ENCODE data around the gene ILF3.

Gene ILF3

DNA sequence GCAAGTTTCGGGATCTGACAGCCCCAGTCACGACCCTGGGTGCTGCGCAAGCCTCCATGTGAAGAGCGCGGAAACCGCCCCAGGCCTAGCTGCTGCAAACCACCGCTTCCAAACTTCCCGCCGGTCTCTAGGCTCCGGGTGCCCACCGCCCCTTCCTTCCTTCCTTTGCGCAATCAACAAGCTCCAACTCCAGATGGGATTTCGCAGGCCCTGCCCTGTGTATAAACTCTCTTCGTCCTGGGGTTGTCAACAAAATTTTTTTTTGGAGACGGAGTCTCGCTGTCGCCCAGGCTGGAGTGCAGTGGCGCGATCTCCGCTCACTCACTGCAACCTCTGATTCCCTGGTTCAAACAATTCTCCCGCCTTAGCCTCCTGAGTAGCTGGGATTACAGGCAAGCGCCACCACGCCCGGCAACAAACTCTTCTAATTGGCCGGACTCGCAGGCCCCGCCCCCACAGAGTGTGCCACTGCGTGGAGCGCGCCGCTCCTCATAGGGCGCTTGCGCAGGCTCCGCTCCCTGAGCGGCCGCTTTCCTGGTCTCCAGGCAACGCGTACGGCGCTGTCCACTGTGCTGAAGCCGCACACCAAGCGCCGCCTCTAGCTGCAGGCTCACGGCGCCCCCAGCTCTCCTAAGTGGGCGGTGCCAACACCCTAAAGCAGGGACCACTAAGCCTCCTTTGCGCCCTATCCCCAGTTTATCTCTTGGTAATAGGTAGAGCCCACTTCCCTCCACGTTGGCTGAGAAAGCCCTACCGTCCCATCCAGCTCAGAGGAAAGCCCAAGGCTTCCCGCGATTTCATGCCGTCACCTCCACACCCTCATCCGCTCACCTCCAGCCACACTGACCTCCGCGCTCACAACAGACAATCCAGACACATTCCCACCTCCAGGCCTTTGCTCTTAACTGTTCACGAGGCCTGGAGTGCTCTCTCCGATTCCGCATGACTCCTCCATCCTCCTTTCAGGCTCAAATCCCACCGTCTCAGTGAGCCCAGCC lies 41.6 kb downstream of the ILF3 start:
- DNase-seq (ENCODE audit: low read depth) = peak; percentile 77

DNA sequence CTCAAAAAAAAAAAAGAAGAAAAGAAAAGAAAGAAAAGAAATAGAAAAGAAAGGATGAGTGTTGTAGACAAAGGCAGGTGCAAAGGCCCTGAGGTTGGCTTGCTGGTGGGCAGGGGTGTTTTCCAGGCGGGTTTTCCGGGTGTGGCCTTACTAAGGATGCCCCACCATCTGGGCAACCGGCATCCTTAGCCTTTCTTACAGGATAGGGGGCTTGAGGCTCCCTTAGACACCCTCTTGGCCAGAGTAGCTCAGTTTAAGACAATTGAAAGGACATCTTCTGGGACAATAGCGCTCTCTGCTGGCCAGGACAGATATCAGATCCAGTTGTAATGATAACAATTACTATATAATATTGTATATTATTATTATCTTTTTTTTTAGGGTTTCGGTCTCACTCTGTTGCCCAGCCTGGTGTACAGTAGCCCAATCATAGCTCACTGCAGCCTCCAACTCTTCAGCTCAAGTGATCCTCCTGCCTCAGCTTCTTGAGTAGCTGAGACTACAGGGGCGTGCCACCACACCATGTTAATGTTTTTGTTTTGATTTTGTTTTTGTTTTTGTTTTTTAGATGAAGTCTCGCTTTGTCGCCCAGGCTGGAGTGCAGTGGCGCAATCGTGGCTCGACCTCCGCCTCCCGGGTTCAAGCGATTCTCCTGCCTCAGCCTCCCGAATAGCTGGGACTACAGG lies 45.6 kb downstream of the ILF3 start:
- DNase-seq (ENCODE audit: low read depth) = peak; percentile 58

DNA sequence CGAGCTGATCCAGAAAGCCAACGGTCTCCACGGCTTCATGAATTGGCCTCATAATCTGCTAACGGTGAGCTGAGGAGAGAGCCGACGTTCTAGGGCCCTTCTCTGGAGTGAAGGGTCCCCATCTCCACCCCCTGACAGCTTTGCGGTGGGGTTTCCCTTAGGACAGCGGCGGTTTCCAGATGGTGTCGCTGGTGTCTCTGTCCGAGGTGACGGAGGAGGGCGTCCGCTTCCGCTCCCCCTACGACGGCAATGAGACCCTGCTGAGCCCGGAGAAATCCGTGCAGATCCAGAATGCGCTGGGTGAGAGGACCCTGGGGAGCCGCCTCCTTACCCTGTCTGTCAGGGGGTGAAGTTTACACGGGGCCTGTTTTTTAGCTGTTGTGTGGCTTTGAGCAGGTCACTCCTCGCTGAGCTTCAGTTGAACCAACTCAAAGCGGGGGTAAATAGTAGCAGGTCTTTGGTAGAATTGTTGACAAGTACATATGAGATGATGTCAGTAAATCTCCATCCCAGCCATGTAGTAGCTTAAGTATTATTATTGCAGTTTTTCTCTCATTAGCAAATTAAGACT lies 47.9 kb downstream of the ILF3 start:
- DNase-seq (ENCODE audit: low read depth) = no peak

DNA sequence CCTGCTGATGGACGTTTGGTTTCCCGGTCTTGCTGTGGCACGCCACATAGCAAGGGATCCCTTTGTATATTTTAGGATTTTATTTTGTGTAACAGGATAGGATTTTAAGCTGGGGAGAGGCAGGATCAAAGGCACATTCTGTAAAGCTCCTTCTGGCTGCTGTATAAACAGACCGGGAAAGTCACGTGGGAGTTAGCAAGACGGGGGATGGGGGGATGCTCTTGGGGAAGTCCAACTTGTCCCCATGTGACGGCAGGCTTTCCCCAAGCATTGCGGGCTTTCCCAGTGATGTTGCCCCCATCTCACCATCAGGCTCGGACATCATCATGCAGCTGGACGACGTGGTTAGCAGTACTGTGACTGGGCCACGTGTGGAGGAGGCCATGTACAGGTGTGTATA lies 52.8 kb downstream of the ILF3 start:
- no peak for DNase-seq (ENCODE audit: low read depth)

DNA sequence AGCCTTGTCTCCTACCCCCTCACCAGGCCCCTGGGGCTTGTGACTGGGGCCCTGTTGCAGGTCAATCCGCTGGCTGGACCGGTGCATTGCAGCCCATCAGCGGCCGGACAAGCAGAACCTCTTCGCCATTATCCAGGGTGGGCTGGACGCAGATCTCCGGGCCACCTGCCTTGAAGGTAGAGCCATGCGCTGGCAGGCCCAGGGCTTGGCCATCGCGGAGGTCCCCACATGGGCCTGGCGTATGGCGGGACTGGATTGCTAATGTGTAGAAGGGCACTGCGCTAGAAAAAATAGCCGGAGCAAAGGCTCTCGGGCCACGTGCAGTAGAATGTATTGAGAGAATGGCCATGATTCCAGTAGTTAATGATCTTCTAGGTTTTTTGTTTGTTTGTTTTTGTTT lies 53.3 kb downstream of the ILF3 start:
- no peak for DNase-seq (ENCODE audit: low read depth)

DNA sequence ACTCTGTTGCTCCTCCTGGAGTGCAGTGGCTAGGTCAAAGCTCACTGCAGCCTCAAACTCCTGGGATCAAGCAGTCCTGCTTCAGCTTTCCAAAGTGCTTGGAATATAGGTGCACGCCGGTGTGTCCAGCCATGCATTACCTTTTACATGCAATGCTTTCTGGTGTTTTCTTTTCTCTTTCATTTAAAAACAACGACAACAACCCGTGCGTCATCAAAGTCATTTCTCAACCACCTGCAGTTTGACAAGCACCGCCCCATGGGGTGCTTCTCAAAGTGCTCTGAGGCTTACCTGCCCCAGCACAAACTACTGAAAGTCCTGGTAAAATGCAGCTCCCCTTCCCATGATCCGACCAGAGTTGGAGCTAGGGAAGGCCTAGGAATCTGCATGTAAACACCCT lies 54.1 kb downstream of the ILF3 start:
- no peak for DNase-seq (ENCODE audit: low read depth)

GRCh38 chr19:10712045-10712444 lies 57.9 kb downstream of the ILF3 start:
- no peak for DNase-seq (ENCODE audit: low read depth)

GRCh38 chr19:10712754-10713153 lies 58.6 kb downstream of the ILF3 start:
- DNase-seq (ENCODE audit: low read depth) = no peak

GRCh38 chr19:10713317-10713716 lies 59.2 kb downstream of the ILF3 start:
- DNase-seq (ENCODE audit: low read depth) = no peak

DNA sequence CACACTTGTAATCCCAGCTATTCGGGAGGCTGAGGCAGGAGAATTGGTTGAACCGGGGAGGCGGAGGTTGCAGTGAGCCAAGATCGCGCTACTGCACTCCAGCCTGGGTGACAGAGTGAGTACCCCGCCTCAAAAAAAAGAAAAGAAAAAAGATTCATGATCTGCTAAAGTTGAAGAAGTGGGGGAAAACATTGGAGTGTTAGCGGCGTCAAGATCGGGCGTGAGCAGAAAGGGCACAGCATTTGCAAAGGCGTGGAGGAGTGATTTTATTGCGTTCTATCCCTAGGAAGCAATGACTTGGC lies 62.9 kb downstream of the ILF3 start:
- DNase-seq (ENCODE audit: low read depth) = no peak

DNA sequence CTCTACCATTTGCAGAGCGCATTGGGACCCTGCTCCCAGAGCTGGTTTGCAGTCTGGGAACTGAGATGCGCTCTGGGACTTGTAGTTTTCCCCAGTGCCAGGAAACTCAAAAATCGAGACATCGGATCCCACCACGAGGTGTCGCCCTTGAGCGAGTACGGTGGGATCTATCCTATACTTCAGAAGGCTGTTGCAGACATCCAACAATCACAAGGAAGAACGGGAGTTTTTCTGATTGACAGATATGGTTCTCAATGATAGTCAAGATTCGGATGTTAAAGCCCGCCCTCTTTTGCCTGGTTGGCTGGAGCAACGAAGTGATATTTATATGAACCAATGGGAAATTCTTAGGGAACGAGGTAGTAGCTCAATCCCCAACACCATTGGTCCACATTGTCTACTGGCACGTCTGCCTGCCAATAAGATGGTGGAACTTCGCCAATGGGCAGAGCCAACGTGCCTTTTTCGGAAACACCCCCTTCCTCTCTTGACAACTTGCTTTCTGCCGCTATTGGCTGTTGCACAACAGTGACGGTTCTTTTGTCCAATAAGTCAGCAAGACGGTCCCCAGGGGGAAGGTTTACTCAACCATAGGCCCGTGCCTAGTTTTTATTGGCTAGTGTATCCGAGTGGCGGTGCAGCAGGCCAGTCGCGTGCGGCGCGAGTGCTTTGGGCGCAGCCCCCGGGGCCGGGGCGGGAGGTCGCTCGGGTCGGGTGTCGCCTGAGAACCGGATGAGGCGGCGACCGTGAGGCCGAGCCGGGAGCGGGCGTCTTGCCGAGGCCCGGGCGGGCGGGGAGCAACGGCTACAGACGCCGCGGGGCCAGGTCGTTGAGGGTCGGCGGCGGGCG lies 63.4 kb downstream of the ILF3 start, which contains the start of gene DNM2:
TSS of gene DNM2 (plus strand) at position 724 of the 849 bp plus-strand sequence. CDS start 164 bp downstream, outside the sequence.
- peak; percentile 94 for DNase-seq (ENCODE audit: low read depth)

- peak; percentile 35 for DNase-seq (ENCODE audit: low read depth)
Measured at GRCh38 chr19:10718205-10719196, 64.4 kb downstream of the ILF3 start.

DNA sequence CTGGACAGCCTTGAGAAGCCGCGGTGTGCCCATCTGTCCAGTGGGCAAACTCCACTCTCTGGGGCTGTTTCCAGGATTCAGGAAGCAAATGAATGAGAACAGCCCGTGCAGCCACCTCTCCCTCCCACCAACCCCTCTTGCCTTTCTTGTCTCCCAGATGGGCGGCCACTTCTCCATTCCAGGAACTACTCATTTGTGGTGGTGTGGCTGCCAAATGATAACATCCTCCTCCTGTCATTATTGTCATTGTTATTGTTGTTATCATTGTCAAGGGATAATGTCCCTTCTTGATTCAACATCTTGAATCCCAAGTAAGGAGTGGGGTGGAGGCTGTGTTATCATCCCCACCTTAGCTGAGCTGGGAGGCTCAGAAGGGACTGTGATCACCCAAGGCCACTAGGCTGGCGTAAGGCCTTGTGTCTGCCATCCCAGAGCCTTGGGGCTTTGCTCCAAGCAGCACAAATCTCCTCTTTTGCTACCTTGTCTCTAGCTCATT lies 65.4 kb downstream of the ILF3 start:
- DNase-seq (ENCODE audit: low read depth) = no peak

- DNase-seq (ENCODE audit: low read depth) = no peak
Measured at GRCh38 chr19:10720607-10721125, 66.5 kb downstream of the ILF3 start.

DNA sequence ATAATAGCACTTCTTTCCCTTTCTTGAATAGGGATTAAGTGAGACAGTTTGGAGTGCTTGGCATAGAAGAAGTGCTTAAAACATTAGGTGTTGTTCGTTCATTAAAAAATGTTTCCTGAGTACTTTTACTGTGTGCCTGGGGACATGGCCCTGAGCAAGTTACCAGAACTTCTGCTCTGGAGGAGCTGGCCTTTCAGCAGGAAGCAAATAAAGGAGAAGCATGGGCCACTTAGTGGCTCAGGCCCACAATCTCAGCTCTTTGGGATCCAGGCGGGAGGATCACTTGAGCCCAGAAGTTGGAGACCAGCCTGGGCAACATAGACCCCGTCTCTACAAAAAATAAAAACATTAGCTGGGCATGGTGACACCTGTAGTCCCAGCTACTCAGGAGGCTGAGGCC lies 69.4 kb downstream of the ILF3 start:
- DNase-seq (ENCODE audit: low read depth) = no peak

DNA sequence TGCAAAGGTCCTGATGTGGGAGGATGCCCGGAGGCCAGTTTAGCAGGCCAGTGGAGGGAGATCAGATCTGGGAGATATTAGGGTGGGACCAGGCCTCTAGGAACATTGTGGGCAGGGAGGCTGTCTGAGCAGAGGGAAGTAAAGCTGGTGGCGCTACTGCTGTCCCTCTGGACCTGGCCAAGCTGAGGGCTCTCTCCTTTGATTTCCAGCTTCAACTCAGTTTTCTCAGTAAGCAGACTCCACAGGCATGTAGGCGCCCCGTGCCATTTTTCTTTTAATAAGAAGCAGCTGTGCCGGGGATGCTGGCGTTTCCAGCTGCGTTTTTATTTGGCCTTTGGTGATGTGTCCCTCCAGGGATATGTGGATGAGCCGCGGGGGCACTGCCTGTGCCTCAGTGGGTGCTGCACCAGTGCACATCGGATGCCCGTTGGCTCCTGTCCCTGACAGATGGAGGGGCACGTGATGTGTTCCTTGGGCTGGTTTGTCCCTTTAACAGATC lies 70.5 kb downstream of the ILF3 start:
- no peak for DNase-seq (ENCODE audit: low read depth)

DNA sequence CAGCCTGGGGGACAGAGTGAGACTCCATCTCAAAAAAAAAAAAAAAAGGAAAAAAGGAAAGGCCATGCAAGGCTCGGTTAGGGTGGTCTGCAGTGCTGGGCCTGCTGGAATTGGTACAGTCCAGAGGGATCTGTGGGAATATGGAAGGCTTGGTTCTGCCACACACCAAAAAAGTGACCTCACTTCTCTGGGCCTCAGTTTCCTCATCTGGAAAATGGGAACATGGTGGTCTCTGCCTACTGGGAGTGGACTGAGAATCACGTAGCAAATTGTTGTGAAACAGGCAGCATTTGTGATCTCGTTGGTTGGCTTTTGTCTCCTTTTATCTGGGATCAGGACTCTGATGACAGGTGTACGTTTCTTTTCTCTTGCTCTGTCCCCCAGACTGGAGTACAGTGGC lies 71.3 kb downstream of the ILF3 start:
- DNase-seq (ENCODE audit: low read depth) = no peak

DNA sequence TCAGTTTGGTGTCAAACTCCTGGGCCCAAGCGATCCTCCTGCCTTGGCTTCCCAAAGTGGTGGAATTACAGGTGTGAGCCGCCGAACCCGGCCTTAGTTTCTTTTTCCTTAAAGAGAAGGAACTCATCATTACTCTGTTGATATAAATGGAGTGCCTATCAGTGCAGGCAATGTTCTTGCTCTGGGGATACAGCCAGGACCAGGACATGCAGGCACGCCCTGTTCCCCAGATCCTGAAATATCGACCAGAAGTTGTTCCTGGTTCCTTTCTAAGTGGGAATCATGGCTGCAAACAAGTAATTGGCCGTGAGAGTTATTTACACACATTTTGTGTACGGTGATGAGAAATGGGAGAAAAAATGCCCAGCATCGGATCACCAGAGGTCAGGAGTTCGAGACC lies 72.1 kb downstream of the ILF3 start:
- DNase-seq (ENCODE audit: low read depth) = no peak

DNA sequence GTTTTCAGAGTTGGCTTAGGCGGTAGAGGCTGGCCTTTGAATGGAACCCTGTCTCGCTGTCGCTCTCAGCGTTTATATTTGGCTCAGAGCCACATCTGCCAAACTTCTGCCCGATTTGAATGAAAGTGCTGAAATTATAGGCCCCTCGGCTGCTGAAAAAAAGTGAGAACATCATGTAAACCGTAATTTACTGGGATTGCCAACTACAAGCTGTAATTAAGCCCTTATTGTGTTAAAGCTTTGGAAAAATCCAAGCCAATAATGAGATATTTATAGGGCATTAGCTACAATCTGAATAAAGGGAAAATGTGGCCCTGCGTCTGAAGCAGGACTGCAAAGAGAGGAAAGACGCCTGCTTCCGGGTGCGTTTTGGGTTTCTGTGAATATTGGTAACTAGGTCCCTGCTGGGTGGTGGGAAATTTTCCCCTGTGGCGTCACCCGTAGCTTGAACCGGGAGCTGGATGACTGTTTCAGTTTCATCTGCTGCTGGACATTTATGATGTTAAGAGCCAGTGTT lies 73.6 kb downstream of the ILF3 start:
- DNase-seq (ENCODE audit: low read depth) = no peak

GRCh38 chr19:10729411-10729810 lies 75.3 kb downstream of the ILF3 start:
- DNase-seq (ENCODE audit: low read depth) = no peak
